Esophagus squamous epithelium (tissue), 4 donors: ENCODE results near the gene CHST2.

Experiments
- POLR2A ChIP-seq, 4 donors: fragments of 450-650 bp; IDR thresholded peaks; one replicate each; pipeline ENCODE4 v1.6.1; 2017; ENCODE audit warnings: antibody characterized with exemption in 4 of 4, mild to moderate bottlenecking in 4 of 4, moderate library complexity in 3 of 4
- TF ChIP-seq, protein P1 (sequence below), 6 experiments: fragments of 450-650 bp in 4 of 6; fragments of 200-600 bp in 2 of 6; sonication (generic) in 2 of 6; IDR thresholded peaks; one replicate each; pipeline ENCODE4 v1.5.1; 2016 to 2019; ENCODE audit warnings: antibody characterized with exemption in 6 of 6, mild to moderate bottlenecking in 4 of 6, moderate library complexity in 4 of 6

DNA sequence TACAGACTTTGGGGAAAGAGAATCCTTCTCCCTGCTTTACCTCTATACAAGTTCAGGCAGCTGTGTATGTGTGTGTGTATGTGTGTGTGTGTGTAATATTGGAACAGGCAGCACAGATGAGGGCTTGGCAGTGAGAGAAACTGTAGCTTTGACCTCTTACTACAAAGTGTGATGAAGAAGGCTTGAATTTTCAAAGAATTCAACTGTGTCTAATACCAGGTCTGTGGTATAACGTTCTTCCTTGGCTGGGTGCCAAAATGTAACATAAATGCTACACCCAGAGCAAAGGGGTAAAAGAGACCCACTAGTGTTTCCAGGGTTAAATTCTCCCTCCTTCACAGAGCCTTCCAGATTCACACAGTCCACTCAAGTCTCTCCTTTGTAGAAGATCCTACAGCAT is 51.1 kb downstream of the CHST2 start:
- TF ChIP-seq, protein P1, sequence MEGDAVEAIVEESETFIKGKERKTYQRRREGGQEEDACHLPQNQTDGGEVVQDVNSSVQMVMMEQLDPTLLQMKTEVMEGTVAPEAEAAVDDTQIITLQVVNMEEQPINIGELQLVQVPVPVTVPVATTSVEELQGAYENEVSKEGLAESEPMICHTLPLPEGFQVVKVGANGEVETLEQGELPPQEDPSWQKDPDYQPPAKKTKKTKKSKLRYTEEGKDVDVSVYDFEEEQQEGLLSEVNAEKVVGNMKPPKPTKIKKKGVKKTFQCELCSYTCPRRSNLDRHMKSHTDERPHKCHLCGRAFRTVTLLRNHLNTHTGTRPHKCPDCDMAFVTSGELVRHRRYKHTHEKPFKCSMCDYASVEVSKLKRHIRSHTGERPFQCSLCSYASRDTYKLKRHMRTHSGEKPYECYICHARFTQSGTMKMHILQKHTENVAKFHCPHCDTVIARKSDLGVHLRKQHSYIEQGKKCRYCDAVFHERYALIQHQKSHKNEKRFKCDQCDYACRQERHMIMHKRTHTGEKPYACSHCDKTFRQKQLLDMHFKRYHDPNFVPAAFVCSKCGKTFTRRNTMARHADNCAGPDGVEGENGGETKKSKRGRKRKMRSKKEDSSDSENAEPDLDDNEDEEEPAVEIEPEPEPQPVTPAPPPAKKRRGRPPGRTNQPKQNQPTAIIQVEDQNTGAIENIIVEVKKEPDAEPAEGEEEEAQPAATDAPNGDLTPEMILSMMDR (IDR thresholded peaks at IDR 0.05) = no peak
- TF ChIP-seq POLR2A (IDR thresholded peaks at IDR 0.05) = no peak
